Frontal cortex (tissue), 4 donors: ENCODE results near the gene PRDM16. TPM values are rescaled to one million over a fixed set of nuclear protein-coding genes. Genes with fewer than 3 reads are reported as not detected.
"Not testable (repeated sequence)": the region's sequence is repeated elsewhere in the genome, so short reads cannot be mapped to it uniquely, and the experiment has no call there.

Source experiments
- DNase-seq, 2 donors: peaks; one replicate each; pipeline ENCODE4 v3.0.0; 2012; ENCODE audit warnings: low spot score in 2 of 2
- FAIRE-seq: peaks from 2 replicates; lab custom pipeline; 2012; peaks lifted over from hg19 to GRCh38; lab: Jason Lieb, UNC
- total RNA-seq: library from RNA; depleted of rRNA; stranded (reverse); fragments of >200 nt; gene quantifications from one replicate; pipeline ENCODE4 v1.2.3, GENCODE V29; 2014
- donor health status: control.
- donor health status: control.
- donor health status: control.

The PRDM16 gene
- total RNA-seq, 1 donor from 2014 or later = 1.6 TPM

GRCh38 chr1:3151456-3151855 is 82.5 kb downstream of the PRDM16 start:
- FAIRE-seq (no peak), DNase-seq (no peak)

DNA sequence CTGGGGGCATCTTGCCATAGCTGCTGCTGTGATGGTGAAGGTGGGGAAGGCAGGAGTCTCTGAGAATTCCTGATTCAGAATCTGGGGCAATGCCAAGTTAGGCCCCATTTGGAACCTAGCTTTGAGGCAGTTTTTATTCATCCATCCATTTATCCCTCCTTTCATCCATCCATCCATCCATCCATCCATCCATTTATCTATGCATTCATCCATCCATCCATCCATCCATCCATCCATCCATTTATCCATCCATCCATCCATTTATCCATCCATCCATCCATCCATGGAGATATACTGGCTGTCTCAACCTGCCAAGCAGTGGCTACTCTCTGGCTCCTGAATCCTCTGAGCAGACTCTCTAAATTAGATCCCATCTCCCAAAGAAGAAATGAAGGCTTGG is 83.1 kb downstream of the PRDM16 start:
- no peak for FAIRE-seq
- DNase-seq = no peak

DNA sequence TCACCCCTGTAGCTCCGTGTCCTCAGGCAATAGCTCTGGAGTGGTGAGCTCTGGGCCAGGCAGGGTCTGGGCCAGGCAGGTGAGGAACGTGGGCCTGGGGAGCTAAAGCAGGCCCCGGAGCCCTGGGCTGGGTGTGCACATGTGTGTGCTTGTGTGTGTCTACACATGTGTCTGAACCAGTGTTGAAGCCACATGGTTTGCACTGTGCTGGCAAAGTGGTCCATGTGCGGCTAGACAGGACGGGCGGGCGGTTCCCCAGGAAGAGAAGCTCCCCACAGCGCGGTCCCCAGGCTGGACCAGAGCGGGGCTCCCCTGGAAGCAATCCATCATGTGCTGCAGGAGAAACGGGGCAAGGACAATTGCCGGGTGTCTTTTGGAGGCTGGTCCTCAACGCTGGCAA is 84.2 kb downstream of the PRDM16 start:
- DNase-seq = no peak
- FAIRE-seq = no peak

DNA sequence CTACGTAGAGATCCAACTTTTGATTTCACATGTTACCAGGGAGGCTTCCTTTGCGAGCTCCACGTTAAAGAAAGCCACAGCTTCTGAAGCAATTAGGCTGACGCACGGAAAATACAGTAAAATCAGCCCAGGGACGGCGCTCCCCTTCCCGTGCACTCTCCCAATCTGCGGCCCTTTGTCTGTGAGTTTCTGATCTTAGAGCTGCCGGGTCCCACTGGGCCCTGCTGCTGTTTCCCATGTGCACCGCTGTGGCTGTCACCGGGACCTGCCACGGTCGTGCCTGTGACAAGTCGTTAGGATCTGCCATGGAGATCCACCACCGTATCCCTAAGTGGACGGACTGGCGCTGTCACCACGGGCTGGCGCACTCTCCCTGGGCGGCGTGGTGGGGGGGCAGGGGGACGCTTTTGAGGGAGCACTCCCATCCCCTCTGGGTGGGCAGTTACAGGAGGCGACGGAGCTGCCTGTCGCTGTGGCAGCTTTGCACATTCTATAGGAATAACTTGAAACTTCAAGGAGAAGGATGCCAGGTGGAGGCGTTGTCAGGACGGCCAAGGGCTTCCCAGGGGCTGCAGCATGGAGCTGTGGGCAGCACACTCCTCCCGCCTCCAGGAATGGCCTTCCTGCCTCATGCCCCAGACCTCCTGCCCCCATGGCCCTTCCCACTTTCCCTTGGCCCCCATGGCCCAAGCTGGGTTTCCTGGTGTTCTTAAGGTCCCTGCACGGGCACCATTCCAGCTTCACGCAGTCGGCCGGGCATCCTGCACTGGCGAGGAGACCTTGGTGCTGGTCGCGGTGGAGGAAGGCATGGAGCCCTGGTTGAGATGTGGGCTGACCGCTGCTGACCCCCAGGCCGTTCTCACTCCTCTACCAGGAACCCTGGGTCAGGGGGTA is 85.1 kb downstream of the PRDM16 start:
- DNase-seq = no peak

DNA sequence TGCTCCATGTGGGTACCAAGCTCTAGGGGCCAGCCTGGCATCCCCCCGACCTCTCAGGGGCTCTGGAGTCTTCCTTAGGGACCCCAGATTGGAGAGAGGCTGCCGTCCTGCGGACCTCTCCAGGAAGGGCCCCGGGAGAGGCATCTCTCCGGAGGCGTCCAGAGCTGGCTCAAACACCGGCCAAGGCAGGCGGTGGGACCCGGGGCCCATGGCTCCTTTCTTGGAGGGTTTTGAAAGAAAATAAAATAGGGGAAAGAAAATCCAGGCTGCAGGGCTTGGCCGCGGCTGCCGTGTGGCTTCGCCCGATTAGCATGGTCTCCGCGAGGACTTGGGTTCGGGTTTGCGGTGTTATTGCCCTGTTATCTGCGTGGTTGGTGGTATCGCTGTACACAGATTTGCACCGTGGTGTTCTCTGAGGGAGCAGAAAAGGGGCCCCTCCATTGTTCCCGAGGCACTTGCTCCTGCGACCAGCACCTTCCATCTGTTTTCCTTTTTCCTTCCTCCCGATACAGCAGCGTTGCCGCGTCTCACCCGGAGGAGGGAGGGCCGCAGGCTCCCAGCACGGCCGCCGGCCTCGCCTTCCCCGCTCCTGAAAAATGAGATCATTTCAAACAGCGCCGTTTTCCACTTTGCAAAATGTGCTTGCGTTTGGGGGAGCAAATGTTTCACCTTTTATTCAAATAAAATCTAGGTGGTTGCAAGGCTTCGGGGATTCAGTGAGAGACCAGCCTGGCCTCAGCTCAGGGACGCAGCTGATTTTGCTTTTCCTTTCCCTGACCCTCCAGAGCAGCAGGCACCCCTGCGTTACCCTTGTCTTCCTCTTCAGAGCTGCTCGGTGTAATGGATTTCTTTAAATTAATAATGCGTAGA is 86.3 kb downstream of the PRDM16 start:
- DNase-seq = no peak

More for the DNA sequence above, 85.1 kb downstream of the PRDM16 start:
- FAIRE-seq = no peak

GRCh38 chr1:3155926-3156220 is 86.9 kb downstream of the PRDM16 start:
- DNase-seq (no peak), FAIRE-seq (no peak)

More for the DNA sequence above, 86.3 kb downstream of the PRDM16 start:
- FAIRE-seq = no peak

DNA sequence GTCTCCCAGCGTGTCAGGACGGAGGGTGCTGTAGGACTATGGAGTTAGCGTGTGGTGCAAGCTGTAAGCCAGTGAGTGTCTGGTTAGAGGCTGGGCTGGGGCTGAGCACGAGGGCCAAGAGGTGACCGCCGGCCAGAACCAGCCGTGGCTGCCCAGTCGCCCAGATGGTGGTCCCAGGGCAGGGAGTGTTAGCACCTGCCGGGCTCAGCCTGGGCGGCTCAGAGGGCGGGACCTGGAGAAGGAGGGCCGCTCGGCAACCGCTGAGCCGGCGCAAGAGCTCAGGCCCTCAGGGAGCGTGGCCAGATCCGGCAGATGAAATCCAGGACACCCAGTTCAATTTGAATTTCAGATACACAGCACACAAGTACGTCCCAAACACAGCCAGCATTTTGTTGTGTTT is 87.9 kb downstream of the PRDM16 start:
- no peak for DNase-seq
- FAIRE-seq = no peak

DNA sequence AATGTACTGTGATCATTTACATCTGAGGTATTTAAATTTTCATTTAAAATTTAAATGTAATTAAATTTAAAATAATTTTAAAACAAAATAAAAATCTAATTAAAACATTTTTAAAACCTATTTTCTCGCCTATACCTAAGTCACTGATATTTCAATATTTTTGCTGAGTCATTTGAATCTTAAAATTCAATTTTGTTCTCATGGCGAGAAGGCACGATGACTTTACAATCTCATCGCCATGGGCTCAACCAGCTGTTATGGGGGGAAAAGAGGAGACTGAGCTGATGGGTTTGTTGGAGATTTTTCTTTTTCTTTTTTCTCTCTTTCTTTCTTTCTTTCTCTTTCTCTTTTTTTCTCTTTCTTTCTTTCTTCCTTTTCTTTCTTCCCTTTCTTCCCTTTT is 89.3 kb downstream of the PRDM16 start:
- DNase-seq = no peak
- no peak for FAIRE-seq

- DNase-seq (no peak), FAIRE-seq (no peak)
These were observed 90.1 kb downstream of the PRDM16 start for GRCh38 chr1:3159121-3159520.

GRCh38 chr1:3159996-3160395 is 91.0 kb downstream of the PRDM16 start:
- no peak for FAIRE-seq

DNA sequence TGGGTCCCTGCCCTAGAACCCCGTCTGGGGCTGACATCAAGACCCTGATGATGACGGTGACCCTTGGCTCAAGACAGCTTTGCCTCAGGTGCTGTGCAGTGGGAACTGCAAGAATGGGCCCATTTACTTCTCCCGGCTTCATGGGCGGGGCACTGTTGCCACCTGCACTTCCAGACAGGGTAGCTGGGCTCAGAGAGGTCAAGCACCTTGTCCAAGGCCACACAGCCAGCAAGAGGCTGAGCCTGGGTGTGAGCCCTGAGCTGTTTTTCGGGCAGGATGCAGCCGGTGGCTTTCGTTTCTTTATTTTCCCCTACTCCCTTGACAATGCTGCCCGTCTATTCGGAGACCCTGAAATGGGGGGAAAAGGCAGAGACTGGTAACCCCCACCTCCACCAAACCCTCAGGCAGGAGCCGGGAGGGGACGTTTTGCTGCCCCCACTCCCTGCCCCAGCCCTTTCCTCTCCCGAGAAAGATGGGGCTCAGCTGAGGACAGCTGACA is 91.7 kb downstream of the PRDM16 start:
- no peak for FAIRE-seq
- no peak for DNase-seq

More at GRCh38 chr1:3159996-3160395, 91.0 kb downstream of the PRDM16 start:
- no peak for DNase-seq

DNA sequence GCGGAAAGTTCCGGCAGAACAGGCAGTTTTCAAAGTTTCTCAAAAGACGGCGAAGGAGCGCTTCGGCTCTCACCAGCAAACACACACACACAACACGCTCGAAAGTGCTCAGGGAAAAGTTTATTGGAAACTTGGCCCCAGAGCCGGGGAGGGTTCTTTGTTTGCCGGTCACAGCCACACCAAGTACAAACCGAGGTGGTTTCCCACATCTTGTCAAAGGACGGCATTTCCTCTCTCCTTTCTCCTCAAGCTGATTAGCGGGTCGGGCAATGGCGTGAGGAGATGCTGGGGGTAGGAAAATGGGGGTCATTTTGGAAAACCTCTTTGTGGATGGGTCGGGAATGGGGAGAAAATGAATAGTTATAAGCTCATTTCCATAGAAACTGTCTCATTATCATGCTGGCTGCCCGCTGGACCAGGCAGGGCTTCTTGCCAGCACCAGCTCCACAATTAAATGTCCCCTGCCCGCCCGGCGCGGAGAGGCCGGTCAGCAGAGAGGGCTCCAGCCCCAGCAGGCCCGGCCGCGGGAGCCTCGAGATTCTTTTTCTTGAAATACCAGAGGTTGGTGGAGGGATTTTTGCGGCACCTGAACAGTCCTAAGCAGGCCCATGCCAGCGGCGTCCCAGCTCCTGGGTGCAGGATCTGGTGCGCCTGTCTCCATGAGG is 92.3 kb downstream of the PRDM16 start:
- FAIRE-seq (no peak), DNase-seq (peak; percentile 59 to 73)

- DNase-seq = no peak
- no peak for FAIRE-seq
These were observed 93.4 kb downstream of the PRDM16 start for GRCh38 chr1:3162322-3162882.

DNA sequence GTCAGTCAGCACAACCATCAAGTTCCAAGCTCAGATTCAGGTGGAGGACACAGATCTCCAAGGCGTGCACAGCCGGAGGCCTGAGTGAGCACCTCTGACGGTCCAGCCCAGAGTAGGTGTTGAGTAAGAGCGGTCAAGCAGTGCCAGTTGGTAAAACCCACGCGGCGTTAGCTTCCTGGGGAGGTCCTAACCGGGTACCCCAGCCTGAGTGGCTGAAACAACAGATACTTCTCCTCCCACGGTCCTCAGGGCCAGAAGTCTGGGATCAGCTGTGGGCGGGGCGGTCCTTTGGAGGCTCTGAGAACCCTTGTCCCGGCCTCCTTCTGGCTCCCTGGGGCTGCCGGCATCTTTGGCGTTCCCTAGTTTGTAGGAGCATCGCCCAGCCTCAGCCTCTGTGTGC is 94.4 kb downstream of the PRDM16 start:
- DNase-seq (no peak), FAIRE-seq (no peak)

- DNase-seq (no peak), FAIRE-seq (no peak)
These were observed 95.7 kb downstream of the PRDM16 start for GRCh38 chr1:3164671-3165070.

DNA sequence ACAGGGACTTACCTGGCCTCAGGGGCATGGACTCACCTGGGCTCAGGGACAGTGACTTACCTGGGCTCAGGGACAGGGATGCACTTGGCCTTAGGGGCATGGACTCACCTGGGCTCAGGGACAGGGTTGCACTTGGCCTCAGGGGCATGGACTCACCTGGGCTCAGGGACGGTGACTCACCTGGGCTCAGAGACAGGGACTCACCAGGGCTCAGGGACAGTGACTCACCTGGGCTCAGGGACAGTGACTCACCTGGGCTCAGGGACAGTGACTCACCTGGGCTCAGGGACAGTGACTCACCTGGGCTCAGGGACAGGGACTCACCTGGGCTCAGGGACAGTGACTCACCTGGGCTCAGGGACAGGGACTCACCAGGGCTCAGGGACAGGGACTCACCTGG is 96.2 kb downstream of the PRDM16 start:
- DNase-seq, FAIRE-seq: not testable (repeated sequence)

- DNase-seq (no peak), FAIRE-seq (no peak)
These were observed 97.4 kb downstream of the PRDM16 start for GRCh38 chr1:3166206-3166918.

GRCh38 chr1:3167255-3167654 is 98.3 kb downstream of the PRDM16 start:
- FAIRE-seq (no peak), DNase-seq (no peak)

GRCh38 chr1:3168678-3169077 is 99.7 kb downstream of the PRDM16 start:
- FAIRE-seq = no peak
- no peak for DNase-seq
